Suprapubic skin (tissue), 4 donors: ENCODE results near the gene IL18BP. TPM values are rescaled to one million over a fixed set of nuclear protein-coding genes. Genes with fewer than 3 reads are reported as not detected.
A peak's percentile ranks its signal among the peaks of the same experiment; 100 is the strongest.

Experiments
- DNase-seq, 2 donors: peaks; one replicate each; pipeline ENCODE4 v3.0.0-alpha.2; 2019; ENCODE audit warnings: low spot score in 2 of 2
- H3K27ac ChIP-seq: fragments of 200-600 bp; sonication (generic); one replicate; pipeline ENCODE4 v1.5.1; 2019
- H3K27me3 ChIP-seq: fragments of 200-600 bp; sonication (generic); one replicate; pipeline ENCODE4 v1.5.1; 2019
- H3K36me3 ChIP-seq: fragments of 200-600 bp; sonication (generic); one replicate; pipeline ENCODE4 v1.5.1; 2019
- H3K4me1 ChIP-seq: fragments of 200-600 bp; sonication (generic); one replicate; pipeline ENCODE4 v1.5.1; 2019
- H3K4me3 ChIP-seq: fragments of 200-600 bp; sonication (generic); one replicate; pipeline ENCODE4 v1.5.1; 2019; ENCODE audit warnings: mild to moderate bottlenecking
- H3K9me3 ChIP-seq: fragments of 200-600 bp; sonication (generic); one replicate; pipeline ENCODE4 v1.5.1; 2019
- CTCF ChIP-seq, 2 donors: fragments of 200-600 bp in 1 of 2; fragments of 450-650 bp in 1 of 2; sonication (generic) in 1 of 2; IDR thresholded peaks; one replicate each; pipeline ENCODE4 v1.5.1; 2016 to 2019; ENCODE audit warnings: antibody characterized with exemption in 2 of 2, mild to moderate bottlenecking in 1 of 2, moderate library complexity in 1 of 2
- EP300 ChIP-seq: sonication (generic); formaldehyde crosslinking; IDR thresholded peaks from one replicate; pipeline ENCODE4 v1.6.1; 2017; ENCODE audit warnings: antibody characterized with exemption
- POLR2A ChIP-seq, 2 donors: fragments of 450-650 bp; IDR thresholded peaks; one replicate each; pipeline ENCODE4 v1.6.1; 2017; ENCODE audit warnings: antibody characterized with exemption in 2 of 2, mild to moderate bottlenecking in 2 of 2, moderate library complexity in 2 of 2
- POLR2AphosphoS5 ChIP-seq, 3 donors: sonication (generic); formaldehyde crosslinking; IDR thresholded peaks; one replicate each; pipeline ENCODE4 v1.6.1; 2017; ENCODE audit warnings: antibody characterized with exemption in 3 of 3
- WGBS: methylation state at CpG from one replicate; pipeline ENCODE4 v1.1.5; 2018; 5-methylcytosine and 5-hydroxymethylcytosine counted together
- total RNA-seq, 4 donors: library from RNA; depleted of rRNA; stranded (reverse); fragments of >200 nt; gene quantifications; one replicate each; pipeline ENCODE4 v1.1.0, GENCODE V29; 2016

The IL18BP gene
- total RNA-seq, 4 donors from 2014 or later = 2.9 to 18.6 (median 7.2) TPM

- peaks cover 47% of the 10 kb centered on the region for H3K4me1 ChIP-seq
- WGBS = 91% methylated on average over 10 of the region's 10 CpGs
Measured at GRCh38 chr11:72015511-72016061, 16.9 kb downstream of the IL18BP start.

GRCh38 chr11:72018171-72018570, 19.5 kb downstream of the IL18BP start:
- H3K4me1 ChIP-seq = peaks cover 28% of the 10 kb centered on the region
- H3K9me3 ChIP-seq = no peaks in the 10 kb centered on the region
- H3K27me3 ChIP-seq = no peaks in the 10 kb centered on the region
- WGBS = 83% methylated on average over 9 of the region's 9 CpGs
- no peak overlapping the region for H3K27ac ChIP-seq
- DNase-seq = no peak
- no peak overlapping the region for H3K4me3 ChIP-seq
- peaks cover 98% of the 10 kb centered on the region for H3K36me3 ChIP-seq
- no peak for TF ChIP-seq EP300
- no peak for TF ChIP-seq POLR2A (IDR thresholded peaks at IDR 0.05)
- no peak for TF ChIP-seq CTCF (IDR thresholded peaks at IDR 0.05)
- no peak for TF ChIP-seq POLR2AphosphoS5 (IDR thresholded peaks at IDR 0.05)

More at GRCh38 chr11:72015511-72016061, 16.9 kb downstream of the IL18BP start:
- Histone ChIP-seq H3K36me3 (peaks cover 99% of the 10 kb centered on the region), H3K27ac (no peak overlapping the region), H3K4me3 (no peak overlapping the region), H3K9me3 (no peaks in the 10 kb centered on the region), H3K27me3 (no peaks in the 10 kb centered on the region)
- no peak for DNase-seq
- TF ChIP-seq POLR2A (IDR thresholded peaks at IDR 0.05) = no peak
- no peak for TF ChIP-seq POLR2AphosphoS5 (IDR thresholded peaks at IDR 0.05)
- no peak for TF ChIP-seq EP300
- TF ChIP-seq CTCF (IDR thresholded peaks at IDR 0.05) = no peak

DNA sequence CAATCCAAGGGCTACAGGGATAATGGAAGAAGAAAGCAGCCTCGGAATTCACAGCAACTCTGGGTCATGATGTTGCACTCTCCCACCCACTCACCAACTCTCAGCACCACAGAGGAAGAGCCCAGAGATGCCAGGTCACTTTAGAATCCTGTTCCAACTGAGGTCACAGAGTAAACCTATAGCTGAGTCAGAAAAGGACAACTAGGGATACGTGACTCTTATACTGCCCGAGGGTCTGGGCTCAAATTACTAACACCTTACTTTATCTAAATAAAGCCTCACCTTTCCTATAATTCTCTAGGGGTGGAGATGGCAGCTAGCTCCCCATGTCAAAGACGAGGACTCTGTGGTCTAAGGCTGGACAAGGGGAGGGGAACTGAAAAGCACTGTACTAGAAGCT, 24.6 kb downstream of the IL18BP start:
- H3K27me3 ChIP-seq = no peaks in the 10 kb centered on the region
- H3K36me3 ChIP-seq = peaks cover 81% of the 10 kb centered on the region
- no peak for TF ChIP-seq POLR2AphosphoS5 (IDR thresholded peaks at IDR 0.05)
- DNase-seq = no peak
- WGBS = 62% methylated on average over 4 of the region's 4 CpGs
- no peak overlapping the region for H3K27ac ChIP-seq
- H3K4me1 ChIP-seq = peaks cover 35% of the 10 kb centered on the region
- no peak overlapping the region for H3K4me3 ChIP-seq
- H3K9me3 ChIP-seq = no peaks in the 10 kb centered on the region

GRCh38 chr11:72024069-72024754, 25.5 kb downstream of the IL18BP start:
- no peak overlapping the region for H3K4me3 ChIP-seq
- H3K27ac ChIP-seq = no peak overlapping the region
- WGBS = 44% methylated on average over 5 of the region's 5 CpGs
- no peak for TF ChIP-seq EP300
- TF ChIP-seq CTCF (IDR thresholded peaks at IDR 0.05) = no peak
- TF ChIP-seq POLR2A (IDR thresholded peaks at IDR 0.05) = no peak
- no peak for TF ChIP-seq POLR2AphosphoS5 (IDR thresholded peaks at IDR 0.05)
- H3K4me1 ChIP-seq = peaks cover 40% of the 10 kb centered on the region
- H3K9me3 ChIP-seq = no peaks in the 10 kb centered on the region
- peaks cover 80% of the 10 kb centered on the region for H3K36me3 ChIP-seq
- no peaks in the 10 kb centered on the region for H3K27me3 ChIP-seq
- no peak for DNase-seq

DNA sequence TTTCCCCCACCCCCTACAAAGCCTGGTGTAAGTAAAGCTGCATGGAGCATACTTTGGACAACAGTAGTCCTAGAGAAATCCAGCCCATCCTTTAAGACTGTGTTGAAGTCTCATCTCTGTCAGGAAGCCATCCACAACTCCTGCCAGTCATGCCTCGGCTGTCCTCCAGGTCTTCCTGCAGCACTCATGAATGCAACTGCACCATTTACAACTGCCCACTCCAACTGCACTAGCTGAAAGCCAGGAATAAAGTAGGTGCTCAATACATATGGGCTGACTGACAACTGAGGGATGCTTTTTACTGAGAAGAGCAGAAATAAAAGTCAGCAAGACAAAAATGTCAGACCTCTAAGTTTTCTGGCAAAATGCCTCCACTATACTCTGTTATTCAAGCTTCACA, 27.4 kb downstream of the IL18BP start:
- no peak overlapping the region for H3K4me3 ChIP-seq
- no peak for DNase-seq
- peak overlapping the region; percentile 30 for H3K27ac ChIP-seq
- TF ChIP-seq POLR2A (IDR thresholded peaks at IDR 0.05) = no peak
- H3K36me3 ChIP-seq = peaks cover 77% of the 10 kb centered on the region
- H3K9me3 ChIP-seq = no peaks in the 10 kb centered on the region
- peaks cover 52% of the 10 kb centered on the region for H3K4me1 ChIP-seq
- 36% methylated on average over 1 of the region's 1 CpG for WGBS
- no peaks in the 10 kb centered on the region for H3K27me3 ChIP-seq

DNA sequence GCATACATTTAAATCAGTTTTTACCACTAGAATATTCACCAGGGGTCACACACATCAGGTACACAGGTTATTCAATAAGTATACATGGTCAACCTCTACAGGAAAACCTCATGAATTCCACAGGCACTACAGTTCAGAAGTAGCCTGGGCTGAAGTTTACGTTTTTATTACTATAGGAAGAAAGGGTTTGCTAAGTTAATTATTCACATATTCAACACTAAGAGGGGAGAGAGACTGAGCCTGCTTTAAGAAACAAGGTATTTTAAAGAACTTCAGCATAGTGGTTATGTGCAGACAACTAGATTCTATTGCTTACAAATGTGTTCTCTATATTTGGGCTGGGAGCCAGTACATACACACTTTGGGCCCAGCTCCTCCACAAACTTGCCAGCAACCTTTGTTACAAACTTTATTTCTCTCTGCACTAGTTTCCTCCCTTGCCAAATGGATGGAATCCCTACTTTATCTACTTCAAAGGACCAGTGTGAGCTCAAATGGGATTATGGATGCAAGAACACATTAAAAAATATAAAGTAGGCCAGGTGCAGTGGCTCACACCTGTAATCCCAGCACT, 31.9 kb downstream of the IL18BP start:
- DNase-seq = no peak
- Histone ChIP-seq H3K36me3 (peaks cover 79% of the 10 kb centered on the region), H3K4me1 (peaks cover 47% of the 10 kb centered on the region), H3K4me3 (no peak overlapping the region), H3K27ac (no peak overlapping the region), H3K9me3 (no peaks in the 10 kb centered on the region), H3K27me3 (no peaks in the 10 kb centered on the region)
- 19% methylated on average over 1 of the region's 1 CpG for WGBS
- TF ChIP-seq EP300 = no peak
- no peak for TF ChIP-seq POLR2A (IDR thresholded peaks at IDR 0.05)
- TF ChIP-seq CTCF (IDR thresholded peaks at IDR 0.05) = no peak
- no peak for TF ChIP-seq POLR2AphosphoS5 (IDR thresholded peaks at IDR 0.05)
